ENCODE data around the gene CLIC3.

The CLIC3 gene

GRCh38 chr9:136964171-136964689 is 32.1 kb downstream of the CLIC3 start:
- no peak for DNase-seq (ENCODE audit: low spot score)

- DNase-seq (ENCODE audit: low spot score) = no peak
These were observed 32.6 kb downstream of the CLIC3 start for GRCh38 chr9:136963751-136964150.

GRCh38 chr9:136963341-136963740 is 33.0 kb downstream of the CLIC3 start:
- no peak for DNase-seq (ENCODE audit: low spot score)

GRCh38 chr9:136962701-136963248 is 33.6 kb downstream of the CLIC3 start:
- DNase-seq (ENCODE audit: low spot score) = no peak

GRCh38 chr9:136962163-136962562 is 34.2 kb downstream of the CLIC3 start:
- DNase-seq (ENCODE audit: low spot score) = no peak

- DNase-seq (ENCODE audit: low spot score) = no peak
These were observed 34.9 kb downstream of the CLIC3 start for GRCh38 chr9:136961279-136962065.

GRCh38 chr9:136960938-136961275 is 35.5 kb downstream of the CLIC3 start:
- DNase-seq (ENCODE audit: low spot score) = no peak

- peak; percentile 37 for DNase-seq (ENCODE audit: low spot score)
These were observed 36.0 kb downstream of the CLIC3 start for GRCh38 chr9:136960212-136960937.

GRCh38 chr9:136958898-136959850 is 37.2 kb downstream of the CLIC3 start:
- no peak for DNase-seq (ENCODE audit: low spot score)

- no peak for DNase-seq (ENCODE audit: low spot score)
These were observed 37.9 kb downstream of the CLIC3 start for GRCh38 chr9:136958473-136958872.

GRCh38 chr9:136957901-136958300 is 38.5 kb downstream of the CLIC3 start:
- no peak for DNase-seq (ENCODE audit: low spot score)

- no peak for DNase-seq (ENCODE audit: low spot score)
These were observed 38.9 kb downstream of the CLIC3 start for GRCh38 chr9:136957461-136957860.

GRCh38 chr9:136956604-136957003 is 39.8 kb downstream of the CLIC3 start:
- DNase-seq (ENCODE audit: low spot score) = no peak

- DNase-seq (ENCODE audit: low spot score) = no peak
These were observed 40.4 kb downstream of the CLIC3 start for GRCh38 chr9:136955943-136956335.

- no peak for DNase-seq (ENCODE audit: low spot score)
These were observed 41.0 kb downstream of the CLIC3 start for GRCh38 chr9:136955202-136955942.

- DNase-seq (ENCODE audit: low spot score) = no peak
These were observed 41.9 kb downstream of the CLIC3 start for GRCh38 chr9:136954270-136955083.

- DNase-seq (ENCODE audit: low spot score) = no peak
These were observed 42.5 kb downstream of the CLIC3 start for GRCh38 chr9:136953771-136954269.

GRCh38 chr9:136952876-136953770 is 43.2 kb downstream of the CLIC3 start:
- no peak for DNase-seq (ENCODE audit: low spot score)

GRCh38 chr9:136952321-136952850 is 44.0 kb downstream of the CLIC3 start:
- DNase-seq (ENCODE audit: low spot score) = no peak

Data from CD4-positive, alpha-beta T cell treated with Interleukin-15 for 4 hours (primary cell).